Activated T-helper 9 cell treated with anti-CD3 and anti-CD28 coated beads, Interleukin-2, amount 50 U/mL, for 16 hours (primary cell): ENCODE data around the gene TCF12.
A peak's percentile ranks its signal among the peaks of the same experiment; 100 is the strongest.

ENCODE experiments used
- DNase-seq: peaks from one replicate; pipeline ENCODE4 v3.0.0-alpha.2; 2020; ENCODE audit warnings: low read depth

TCF12 gene

GRCh38 chr15:56918046-56918938 lies at the start of gene TCF12:
TSS of gene TCF12 (plus strand) at chr15:56918644. CDS start at chr15:56919914, 1,270 bp downstream.
- DNase-seq, result peak; percentile 83

DNA sequence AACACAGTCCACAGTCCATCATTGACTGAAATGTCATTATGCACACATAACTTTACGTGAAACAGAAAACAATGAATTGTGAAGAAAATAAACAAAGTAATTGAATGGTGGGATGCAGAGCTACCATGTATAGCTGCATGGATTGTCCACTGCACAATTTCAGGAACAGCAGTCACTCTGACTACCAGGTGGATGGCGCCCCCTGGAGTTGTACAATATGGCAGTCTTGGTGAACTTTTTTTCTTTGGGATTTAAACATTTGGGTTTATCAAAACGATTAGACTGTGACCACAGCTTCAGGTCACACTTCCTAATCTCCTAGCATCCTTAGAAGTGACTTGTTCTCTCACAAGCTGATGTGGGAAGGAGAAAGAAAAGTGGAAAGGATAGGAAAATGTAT lies 48.9 kb upstream of the TCF12 start:
- DNase-seq, result no peak

GRCh38 chr15:56871185-56871584 lies 47.3 kb upstream of the TCF12 start:
- DNase-seq, result no peak

GRCh38 chr15:56871867-56872266 lies 46.6 kb upstream of the TCF12 start:
- DNase-seq, result no peak

- DNase-seq, result no peak
Measured at GRCh38 chr15:56877255-56877970, 41.0 kb upstream of the TCF12 start.

DNA sequence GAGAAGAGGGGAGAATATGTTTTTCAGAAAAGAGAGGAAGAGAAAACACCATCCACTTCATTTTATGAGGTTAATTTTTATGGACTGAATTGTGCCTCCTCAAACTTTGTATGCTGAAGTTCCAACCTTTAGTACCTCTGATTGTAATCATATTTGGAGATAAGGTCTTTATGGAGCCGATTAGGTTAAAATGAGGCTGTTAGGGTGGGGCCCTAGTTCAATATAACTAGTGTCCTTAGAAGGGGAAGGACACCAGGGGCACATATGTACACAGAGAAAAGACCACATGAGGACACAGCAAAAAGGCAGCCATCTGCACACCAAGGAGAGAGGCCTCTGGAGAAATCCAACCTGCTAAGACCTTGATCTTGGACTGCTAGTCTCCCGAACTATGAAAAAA lies 38.9 kb upstream of the TCF12 start:
- DNase-seq, result no peak

DNA sequence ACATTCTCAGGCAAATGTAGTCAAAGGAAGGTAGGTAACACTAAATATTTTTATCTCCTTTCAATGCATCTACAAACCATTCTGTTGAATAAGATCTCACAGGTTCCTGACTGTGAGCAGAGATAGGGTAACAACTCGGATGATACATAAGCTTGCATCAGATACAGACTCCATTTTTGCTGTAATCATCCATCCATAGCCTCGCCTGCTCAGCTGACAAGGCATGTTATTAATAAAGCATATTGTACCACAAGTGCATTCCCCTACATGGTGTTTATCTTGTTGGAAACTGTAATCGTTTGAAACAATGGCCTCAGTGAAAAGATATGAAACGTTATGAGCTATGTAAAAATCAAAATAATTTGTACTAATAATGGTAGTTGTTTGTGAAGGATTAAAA lies 35.4 kb upstream of the TCF12 start:
- DNase-seq, result no peak

GRCh38 chr15:56886363-56886931 lies 32.0 kb upstream of the TCF12 start:
- no peak for DNase-seq

- DNase-seq, result peak; percentile 72
Measured at GRCh38 chr15:56886932-56887781, 31.3 kb upstream of the TCF12 start.

DNA sequence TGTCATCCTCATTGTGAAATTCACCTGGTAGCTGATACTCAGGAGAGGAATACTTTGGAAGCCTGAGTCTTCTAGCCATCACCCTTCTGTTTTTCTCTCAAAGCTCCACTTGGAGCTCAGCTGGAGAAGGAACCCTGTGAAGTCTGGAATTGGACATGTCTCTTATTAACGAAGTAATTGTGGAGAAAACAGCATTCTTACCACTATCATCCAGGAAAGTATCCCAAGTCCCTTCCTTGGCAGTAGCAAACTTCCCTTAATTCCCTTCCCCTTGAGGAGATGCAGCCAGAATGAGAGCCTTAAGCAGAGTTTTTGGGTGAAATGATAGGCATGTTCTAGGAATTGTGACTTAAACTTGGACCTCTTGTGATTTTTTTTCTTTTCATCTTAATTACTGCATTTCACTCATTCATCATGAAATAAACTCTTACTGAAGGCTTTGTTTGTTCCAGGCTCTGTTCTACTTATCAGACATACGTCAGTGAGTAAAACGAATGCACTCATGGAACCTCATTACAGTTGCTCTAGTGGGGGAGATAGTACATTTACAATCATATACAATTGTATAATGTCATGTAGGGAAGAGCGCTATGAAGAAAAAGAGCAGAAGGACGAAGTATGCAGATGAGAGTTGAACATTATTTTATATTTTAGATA lies 30.5 kb upstream of the TCF12 start:
- no peak for DNase-seq

GRCh38 chr15:56890038-56890437 lies 28.4 kb upstream of the TCF12 start:
- no peak for DNase-seq

- DNase-seq, result no peak
Measured at GRCh38 chr15:56891852-56892440, 26.5 kb upstream of the TCF12 start.

DNA sequence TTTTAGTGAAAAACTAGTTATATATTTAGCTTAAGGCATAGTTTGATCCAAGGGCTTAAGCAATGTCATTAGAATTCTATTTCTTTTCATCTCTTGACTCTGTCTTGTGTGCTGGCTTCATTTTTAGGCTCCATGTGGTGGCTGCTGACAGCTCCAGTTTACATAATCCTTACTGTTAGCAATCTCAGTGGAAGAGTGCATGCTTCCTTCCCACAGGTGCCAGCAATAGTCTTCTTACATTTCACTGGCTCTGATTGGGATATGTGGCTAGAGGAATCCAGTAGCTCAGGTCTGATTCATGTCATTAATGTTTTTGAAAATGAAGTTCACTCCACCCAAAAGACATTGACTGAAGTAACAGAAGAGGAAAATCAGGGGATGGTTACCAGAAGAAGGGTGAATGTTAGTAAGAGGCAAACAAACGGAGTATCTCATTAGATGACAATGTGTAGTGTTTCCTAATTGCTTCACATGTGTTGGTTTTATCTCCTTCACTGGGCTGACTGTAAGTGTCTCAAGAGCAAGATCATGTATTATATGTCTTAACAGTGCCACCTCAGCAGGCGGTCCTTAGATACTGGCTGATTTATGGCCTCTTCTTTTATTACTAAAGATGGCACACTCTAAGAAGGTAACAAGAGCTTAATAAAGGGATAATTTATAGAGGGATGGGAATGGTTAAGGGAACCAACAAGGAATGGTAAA lies 25.6 kb upstream of the TCF12 start:
- no peak for DNase-seq

GRCh38 chr15:56893364-56893678 lies 25.1 kb upstream of the TCF12 start:
- DNase-seq, result no peak

DNA sequence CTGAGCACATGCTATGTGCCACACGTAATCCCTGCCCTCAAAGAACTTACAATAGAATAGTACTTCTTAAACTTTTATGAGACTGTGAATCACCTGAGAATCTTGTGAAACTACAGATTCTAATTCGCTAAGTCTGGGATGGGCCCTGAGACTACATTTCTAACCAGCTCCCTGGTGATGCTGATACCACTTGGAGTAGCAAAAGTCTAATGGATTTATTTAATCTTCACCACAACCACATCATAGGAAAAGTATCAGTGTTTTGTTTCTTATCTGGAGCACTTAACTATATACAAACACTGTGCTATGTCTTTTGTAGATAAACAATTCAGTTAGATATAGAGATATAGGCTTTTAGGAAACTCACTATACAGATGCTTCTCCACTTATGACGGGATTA lies 23.8 kb upstream of the TCF12 start:
- DNase-seq, result no peak

GRCh38 chr15:56901931-56902330 lies 16.5 kb upstream of the TCF12 start:
- DNase-seq, result no peak

DNA sequence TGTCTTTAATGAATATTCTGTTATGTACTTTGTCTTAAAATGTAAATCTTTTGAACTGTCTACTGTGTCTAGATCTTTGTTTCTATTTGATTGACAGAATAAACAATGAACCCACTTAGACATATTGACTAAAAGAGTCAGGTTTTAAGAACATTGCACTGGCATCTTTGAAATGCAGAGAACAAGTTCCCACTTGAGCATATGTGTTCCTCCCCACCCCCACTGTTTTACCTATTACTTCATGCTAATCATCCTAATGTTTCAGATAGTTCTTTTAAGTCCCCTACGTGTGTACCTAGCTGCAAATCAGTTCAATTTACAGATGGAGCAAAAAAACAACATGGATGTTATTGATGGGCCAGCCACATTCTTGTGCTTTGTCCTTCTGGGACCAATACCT lies 11.7 kb upstream of the TCF12 start:
- DNase-seq, result no peak

- no peak for DNase-seq
Measured at GRCh38 chr15:56910801-56911200, 7.6 kb upstream of the TCF12 start.

DNA sequence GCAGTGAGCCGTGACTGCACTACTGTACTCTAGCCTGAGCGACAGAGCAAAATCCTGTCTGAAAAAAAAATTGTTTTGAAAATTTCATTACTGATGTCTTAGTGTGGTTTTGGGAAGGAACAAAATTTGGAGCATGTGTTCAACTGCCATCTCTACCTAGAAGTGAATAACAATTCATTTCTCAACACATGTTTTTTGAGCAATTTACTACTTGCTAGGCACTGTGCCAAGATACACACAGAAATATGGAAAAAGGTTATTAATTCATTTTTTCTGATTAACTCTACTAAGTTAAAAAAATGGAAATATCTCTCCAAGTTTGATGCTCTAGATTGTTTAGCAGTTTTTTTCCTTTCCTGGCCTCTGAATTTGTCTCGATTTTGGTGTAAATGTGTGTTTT lies 5.2 kb upstream of the TCF12 start:
- no peak for DNase-seq

GRCh38 chr15:56913670-56914069 lies 4.8 kb upstream of the TCF12 start:
- no peak for DNase-seq

DNA sequence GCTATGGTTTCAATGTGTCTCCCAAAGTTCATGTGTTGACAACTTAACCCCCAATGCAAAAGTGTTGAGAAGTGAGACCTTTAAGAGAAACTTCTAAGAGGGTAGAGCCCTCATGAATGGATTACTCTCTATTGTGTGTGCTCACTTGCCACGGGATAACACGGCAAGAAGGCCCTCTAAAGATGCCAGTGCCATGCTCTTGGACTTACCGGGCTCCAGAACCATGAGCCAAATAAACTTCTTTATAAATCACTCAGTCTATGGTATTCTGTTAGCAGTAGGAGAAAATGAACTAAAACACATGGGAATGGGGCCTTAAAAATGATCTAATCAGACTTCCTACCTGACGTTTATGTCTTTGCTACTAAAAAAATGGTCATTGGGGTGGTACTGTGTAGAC lies 2.6 kb upstream of the TCF12 start:
- no peak for DNase-seq
